ENCODE data around the gene HLA-DQA2. TPM values are rescaled to one million over a fixed set of nuclear protein-coding genes. Genes with fewer than 3 reads are reported as not detected.
"Not testable (repeated sequence)": the region's sequence is repeated elsewhere in the genome, so short reads cannot be mapped to it uniquely, and the experiment has no call there.

Gene HLA-DQA2
- total RNA-seq, 1 donor from 2014 or later: not detected

- H3K36me3 Mint-ChIP-seq (ENCODE audit: low read depth): no peaks in the 10 kb centered on the region
These were observed 1.2 kb downstream of the HLA-DQA2 start for GRCh38 chr6:32742374-32742773.

DNA sequence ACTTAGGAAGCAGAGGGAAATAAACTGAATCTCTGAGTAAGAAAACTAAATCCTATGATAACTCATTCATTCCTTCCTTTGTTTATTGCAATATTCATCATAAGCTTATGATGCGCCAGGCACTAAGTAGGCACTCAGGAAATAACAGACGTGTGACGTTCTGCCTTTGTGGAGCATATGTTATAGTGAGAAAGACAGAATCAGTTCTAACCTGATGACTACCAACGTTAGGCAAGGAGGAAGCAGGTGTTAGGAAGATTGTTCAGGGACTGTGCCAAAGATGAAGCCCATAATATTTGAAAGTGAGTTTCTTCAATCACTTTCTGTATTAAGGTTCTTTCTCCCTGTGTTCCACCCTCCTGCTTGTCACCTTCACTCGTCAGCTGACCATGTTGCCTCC lies 3.6 kb downstream of the HLA-DQA2 start:
- Mint-ChIP-seq H3K36me3 (ENCODE audit: low read depth) (no peaks in the 10 kb centered on the region), H3K9me3 (ENCODE audit: low read depth) (no peaks in the 10 kb centered on the region), H3K4me1 (ENCODE audit: low read depth) (no peaks in the 10 kb centered on the region), H3K4me3 (ENCODE audit: unreplicated experiment) (no peak overlapping the region), H3K27me3 (ENCODE audit: low read depth) (peaks cover 33% of the 10 kb centered on the region), H3K27ac (ENCODE audit: unreplicated experiment) (no peak overlapping the region)
- DNase-seq (ENCODE audit: low spot score): no peak
- TF ChIP-seq, protein P1, sequence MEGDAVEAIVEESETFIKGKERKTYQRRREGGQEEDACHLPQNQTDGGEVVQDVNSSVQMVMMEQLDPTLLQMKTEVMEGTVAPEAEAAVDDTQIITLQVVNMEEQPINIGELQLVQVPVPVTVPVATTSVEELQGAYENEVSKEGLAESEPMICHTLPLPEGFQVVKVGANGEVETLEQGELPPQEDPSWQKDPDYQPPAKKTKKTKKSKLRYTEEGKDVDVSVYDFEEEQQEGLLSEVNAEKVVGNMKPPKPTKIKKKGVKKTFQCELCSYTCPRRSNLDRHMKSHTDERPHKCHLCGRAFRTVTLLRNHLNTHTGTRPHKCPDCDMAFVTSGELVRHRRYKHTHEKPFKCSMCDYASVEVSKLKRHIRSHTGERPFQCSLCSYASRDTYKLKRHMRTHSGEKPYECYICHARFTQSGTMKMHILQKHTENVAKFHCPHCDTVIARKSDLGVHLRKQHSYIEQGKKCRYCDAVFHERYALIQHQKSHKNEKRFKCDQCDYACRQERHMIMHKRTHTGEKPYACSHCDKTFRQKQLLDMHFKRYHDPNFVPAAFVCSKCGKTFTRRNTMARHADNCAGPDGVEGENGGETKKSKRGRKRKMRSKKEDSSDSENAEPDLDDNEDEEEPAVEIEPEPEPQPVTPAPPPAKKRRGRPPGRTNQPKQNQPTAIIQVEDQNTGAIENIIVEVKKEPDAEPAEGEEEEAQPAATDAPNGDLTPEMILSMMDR (IDR thresholded peaks at IDR 0.05): no peak

More at GRCh38 chr6:32742374-32742773, 1.2 kb downstream of the HLA-DQA2 start:
- DNase-seq (ENCODE audit: low spot score): no peak
- TF ChIP-seq, protein P1 (IDR thresholded peaks at IDR 0.05): no peak
- no peaks in the 10 kb centered on the region for H3K9me3 Mint-ChIP-seq (ENCODE audit: low read depth)
- H3K4me3 Mint-ChIP-seq (ENCODE audit: unreplicated experiment): no peak overlapping the region
- H3K27ac Mint-ChIP-seq (ENCODE audit: unreplicated experiment): no peak overlapping the region
- H3K27me3 Mint-ChIP-seq (ENCODE audit: low read depth): peaks cover 38% of the 10 kb centered on the region
- no peaks in the 10 kb centered on the region for H3K4me1 Mint-ChIP-seq (ENCODE audit: low read depth)

DNA sequence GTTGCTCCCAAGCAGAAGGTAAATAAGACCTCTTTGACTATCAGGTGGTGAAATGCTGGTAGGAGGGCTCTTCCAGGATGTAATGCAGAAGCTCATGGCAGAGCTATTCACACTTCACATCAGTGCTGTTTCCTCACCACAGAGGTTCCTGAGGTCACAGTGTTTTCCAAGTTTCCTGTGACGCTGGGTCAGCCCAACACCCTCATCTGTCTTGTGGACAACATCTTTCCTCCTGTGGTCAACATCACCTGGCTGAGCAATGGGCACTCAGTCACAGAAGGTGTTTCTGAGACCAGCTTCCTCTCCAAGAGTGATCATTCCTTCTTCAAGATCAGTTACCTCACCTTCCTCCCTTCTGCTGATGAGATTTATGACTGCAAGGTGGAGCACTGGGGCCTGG lies 4.5 kb downstream of the HLA-DQA2 start:
- not testable (repeated sequence) for H3K4me3 Mint-ChIP-seq (ENCODE audit: unreplicated experiment); DNase-seq (ENCODE audit: low spot score); H3K4me1 Mint-ChIP-seq (ENCODE audit: low read depth)

GRCh38 chr6:32752580-32752979 lies 11.4 kb downstream of the HLA-DQA2 start:
- no peaks in the 10 kb centered on the region for H3K4me1 Mint-ChIP-seq (ENCODE audit: low read depth)
- H3K27me3 Mint-ChIP-seq (ENCODE audit: low read depth): peaks cover 43% of the 10 kb centered on the region
- H3K9me3 Mint-ChIP-seq (ENCODE audit: low read depth): no peaks in the 10 kb centered on the region
- no peak for DNase-seq (ENCODE audit: low spot score)
- TF ChIP-seq, protein P1 (IDR thresholded peaks at IDR 0.05): no peak
- no peak overlapping the region for H3K4me3 Mint-ChIP-seq (ENCODE audit: unreplicated experiment)
- H3K27ac Mint-ChIP-seq (ENCODE audit: unreplicated experiment): no peak overlapping the region
- H3K36me3 Mint-ChIP-seq (ENCODE audit: low read depth): no peaks in the 10 kb centered on the region

More for the DNA sequence above, 4.5 kb downstream of the HLA-DQA2 start:
- H3K27ac Mint-ChIP-seq (ENCODE audit: unreplicated experiment); H3K9me3 Mint-ChIP-seq (ENCODE audit: low read depth); H3K36me3 Mint-ChIP-seq (ENCODE audit: low read depth): not testable (repeated sequence)
- peaks cover 36% of the 10 kb centered on the region for H3K27me3 Mint-ChIP-seq (ENCODE audit: low read depth)

DNA sequence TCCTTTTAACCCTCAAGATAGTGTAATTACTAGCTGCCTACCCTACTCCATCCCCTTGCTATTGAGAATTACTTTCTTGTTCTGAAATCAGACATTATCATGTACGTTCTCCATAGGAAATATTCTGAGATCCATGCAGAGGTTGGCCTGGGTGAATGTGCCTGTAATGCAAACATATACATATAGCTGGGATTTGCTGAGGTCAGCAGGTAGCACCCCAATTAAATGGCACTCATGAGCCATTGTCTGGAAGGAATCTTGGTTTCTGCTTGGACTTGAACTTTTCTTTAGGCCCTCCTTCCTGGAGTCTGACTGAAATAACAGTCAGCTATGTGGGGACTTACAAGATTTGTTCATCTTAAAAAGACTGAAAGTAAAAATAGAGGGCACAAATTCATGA lies 18.5 kb downstream of the HLA-DQA2 start:
- Mint-ChIP-seq H3K9me3 (ENCODE audit: low read depth) (no peaks in the 10 kb centered on the region), H3K36me3 (ENCODE audit: low read depth) (no peaks in the 10 kb centered on the region), H3K4me1 (ENCODE audit: low read depth) (no peaks in the 10 kb centered on the region), H3K4me3 (ENCODE audit: unreplicated experiment) (no peak overlapping the region), H3K27me3 (ENCODE audit: low read depth) (peaks cover 43% of the 10 kb centered on the region), H3K27ac (ENCODE audit: unreplicated experiment) (no peak overlapping the region)
- no peak for DNase-seq (ENCODE audit: low spot score)
- TF ChIP-seq, protein P1 (IDR thresholded peaks at IDR 0.05): no peak

GRCh38 chr6:32761072-32761471 lies 19.9 kb downstream of the HLA-DQA2 start:
- TF ChIP-seq, protein P1 (IDR thresholded peaks at IDR 0.05): no peak
- H3K27me3 Mint-ChIP-seq (ENCODE audit: low read depth): peaks cover 34% of the 10 kb centered on the region
- no peak overlapping the region for H3K27ac Mint-ChIP-seq (ENCODE audit: unreplicated experiment)
- no peaks in the 10 kb centered on the region for H3K4me1 Mint-ChIP-seq (ENCODE audit: low read depth)
- no peaks in the 10 kb centered on the region for H3K9me3 Mint-ChIP-seq (ENCODE audit: low read depth)
- no peaks in the 10 kb centered on the region for H3K36me3 Mint-ChIP-seq (ENCODE audit: low read depth)
- no peak for DNase-seq (ENCODE audit: low spot score)
- no peak overlapping the region for H3K4me3 Mint-ChIP-seq (ENCODE audit: unreplicated experiment)
